KMS-11 (cell line): ENCODE results near the gene NUP93.

Experiments used
- H2AFZ ChIP-seq: fragments of 200-600 bp; sonication (generic); 2 replicates; pipeline ENCODE4 v1.6.1; 2016; ENCODE audit warnings: antibody characterized with exemption, mixed run types, low read depth
- H3K27ac ChIP-seq: fragments of 200-600 bp; sonication (generic); 2 replicates; pipeline ENCODE4 v1.6.1; 2016; ENCODE audit warnings: mild to moderate bottlenecking, mixed run types
- H3K27me3 ChIP-seq: fragments of 200-600 bp; sonication (generic); 2 replicates; pipeline ENCODE4 v1.6.1; 2017; ENCODE audit warnings: mild to moderate bottlenecking, low read depth, mixed run types, moderate library complexity; ENCODE audit not compliant: insufficient read depth
- H3K36me3 ChIP-seq: fragments of 200-600 bp; sonication (generic); 2 replicates; pipeline ENCODE4 v1.6.1; 2017; ENCODE audit warnings: mild to moderate bottlenecking, mixed run types; ENCODE audit not compliant: insufficient read depth
- H3K4me1 ChIP-seq: fragments of 200-600 bp; sonication (generic); 2 replicates; pipeline ENCODE4 v1.6.1; 2016; ENCODE audit warnings: mild to moderate bottlenecking, low read depth, mixed run types; ENCODE audit not compliant: poor library complexity, severe bottlenecking
- H3K4me2 ChIP-seq: fragments of 200-600 bp; sonication (generic); 2 replicates; pipeline ENCODE4 v1.7.0; 2016; ENCODE audit warnings: mild to moderate bottlenecking, mixed run types
- H3K4me3 ChIP-seq: fragments of 200-600 bp; sonication (generic); IDR thresholded peaks from 2 replicates; pipeline ENCODE4 v1.6.1; 2017; ENCODE audit warnings: low read depth, low read length, mixed read lengths; ENCODE audit not compliant: insufficient read depth
- H3K79me2 ChIP-seq: fragments of 200-600 bp; sonication (generic); 2 replicates; pipeline ENCODE4 v1.6.1; 2016; ENCODE audit warnings: low read depth, mixed run types; ENCODE audit not compliant: insufficient read depth
- H3K9ac ChIP-seq: fragments of 200-600 bp; sonication (generic); 2 replicates; pipeline ENCODE4 v1.6.1; 2016; ENCODE audit warnings: mild to moderate bottlenecking, mixed run types
- H4K20me1 ChIP-seq: fragments of 200-600 bp; sonication (generic); 2 replicates; pipeline ENCODE4 v1.6.1; 2016; ENCODE audit warnings: mild to moderate bottlenecking, mixed run types; ENCODE audit not compliant: insufficient read depth
- CTCF ChIP-seq: fragments of 200-600 bp; sonication (generic); conservative IDR thresholded peaks from 2 replicates; pipeline ENCODE4 v1.6.1; 2017; ENCODE audit warnings: low read depth, mild to moderate bottlenecking, antibody characterized with exemption, low read length, moderate library complexity, mixed read lengths

Gene NUP93

GRCh38 chr16:56860226-56861020, 130.5 kb downstream of the NUP93 start:
- peak overlapping the region; percentile 67 for H3K27ac ChIP-seq
- no peaks in the 10 kb centered on the region for H3K27me3 ChIP-seq
- H3K4me2 ChIP-seq = peak overlapping the region; percentile 65
- H3K4me1 ChIP-seq = peaks cover 61% of the 10 kb centered on the region
- H2AFZ ChIP-seq = peak overlapping the region; percentile 5; the same call in 1 of the 2 replicates
- H3K79me2 ChIP-seq = no peaks in the 10 kb centered on the region
- no peaks in the 10 kb centered on the region for H3K36me3 ChIP-seq
- TF ChIP-seq CTCF = no peak
- H3K9ac ChIP-seq = peak overlapping the region; percentile 18; the same call in 1 of the 2 replicates
- H3K4me3 ChIP-seq = no peak overlapping the region
- no peaks in the 10 kb centered on the region for H4K20me1 ChIP-seq

- H2AFZ ChIP-seq = peak overlapping the region; percentile 5; the same call in 1 of the 2 replicates
- H3K4me3 ChIP-seq = no peak overlapping the region
- no peaks in the 10 kb centered on the region for H3K36me3 ChIP-seq
- H3K79me2 ChIP-seq = no peaks in the 10 kb centered on the region
- H3K27ac ChIP-seq = peak overlapping the region; percentile 67
- no peaks in the 10 kb centered on the region for H3K27me3 ChIP-seq
- H3K9ac ChIP-seq = peak overlapping the region; percentile 18; the same call in 1 of the 2 replicates
- peaks cover 61% of the 10 kb centered on the region for H3K4me1 ChIP-seq
- H4K20me1 ChIP-seq = no peaks in the 10 kb centered on the region
- H3K4me2 ChIP-seq = peak overlapping the region; percentile 65
- TF ChIP-seq CTCF = no peak
These were observed 131.2 kb downstream of the NUP93 start for GRCh38 chr16:56861092-56861610.

- Histone ChIP-seq H4K20me1 (no peaks in the 10 kb centered on the region), H3K27ac (peak overlapping the region; percentile 67), H2AFZ (peak overlapping the region; percentile 5; the same call in 1 of the 2 replicates), H3K4me2 (peak overlapping the region; percentile 65), H3K4me1 (peaks cover 64% of the 10 kb centered on the region), H3K79me2 (no peaks in the 10 kb centered on the region), H3K9ac (peak overlapping the region; percentile 18; the same call in 1 of the 2 replicates), H3K27me3 (no peaks in the 10 kb centered on the region), H3K4me3 (no peak overlapping the region), H3K36me3 (no peaks in the 10 kb centered on the region)
- TF ChIP-seq CTCF = no peak
These were observed 131.8 kb downstream of the NUP93 start for GRCh38 chr16:56861756-56862155.

GRCh38 chr16:56862776-56863175, 132.8 kb downstream of the NUP93 start:
- Histone ChIP-seq H3K36me3 (no peaks in the 10 kb centered on the region), H3K79me2 (no peaks in the 10 kb centered on the region), H3K27me3 (no peaks in the 10 kb centered on the region), H3K4me2 (peak overlapping the region; percentile 65), H2AFZ (no peak overlapping the region), H4K20me1 (no peaks in the 10 kb centered on the region), H3K4me3 (no peak overlapping the region), H3K9ac (no peak overlapping the region), H3K4me1 (peaks cover 70% of the 10 kb centered on the region), H3K27ac (no peak overlapping the region; the same call in 1 of the 2 replicates)
- TF ChIP-seq CTCF = no peak
